A549 (cell line): ENCODE results near the gene EFCAB8.
"Not testable (repeated sequence)": the region's sequence is repeated elsewhere in the genome, so short reads cannot be mapped to it uniquely, and the experiment has no call there.

Source experiments
- BHLHE40 ChIP-seq: IDR thresholded peaks from 2 replicates; pipeline ENCODE4 v1.6.1; 2012; ENCODE audit warnings: low read depth, low read length, inconsistent platforms
- CBX8 ChIP-seq: fragments of 200-600 bp; sonication (generic); IDR thresholded peaks from 2 replicates; pipeline ENCODE4 v1.6.1; 2016
- CTCF ChIP-seq: fragments of >200 bp; sonication (Bioruptor Twin); formaldehyde crosslinking; IDR thresholded peaks from 3 replicates; pipeline ENCODE4 v1.5.1; 2016
- HMGXB4 ChIP-seq: fragments of 250-450 bp; sonication (Bioruptor Pico); IDR thresholded peaks from 2 replicates; pipeline ENCODE4 v1.5.0; 2021; ENCODE audit warnings: mild to moderate bottlenecking, moderate library complexity, borderline replicate concordance
- MAZ ChIP-seq: fragments of 150-350 bp; IDR thresholded peaks from 2 replicates; pipeline ENCODE4 v1.6.1; 2014; ENCODE audit warnings: antibody characterized with exemption, low read depth, low read length, borderline replicate concordance
- MYC ChIP-seq: IDR thresholded peaks from 2 replicates; pipeline ENCODE4 v1.6.1; 2012; ENCODE audit warnings: mild to moderate bottlenecking, inconsistent platforms, low read length, improper control_type of control experiment, borderline replicate concordance

- TF ChIP-seq CTCF; MAZ; CBX8; MYC; HMGXB4 (CRISPR knock-in tag); BHLHE40: not testable (repeated sequence)
Measured at GRCh38 chr20:32904678-32905077, 46.0 kb downstream of the EFCAB8 start.
